Dermis blood vessel endothelial cell (primary cell): ENCODE data around the gene CD79A. TPM values are rescaled to one million over a fixed set of nuclear protein-coding genes. Genes with fewer than 3 reads are reported as not detected.

Experiments
- total RNA-seq: library from RNA; depleted of rRNA; stranded (reverse); fragments of >200 nt; gene quantifications from 2 replicates; pipeline ENCODE4 v1.2.3, GENCODE V29; 2014

The CD79A gene
- total RNA-seq, 1 donor from 2014 or later: 0.34 TPM

Other genes starting within 250 kb of the CD79A start
- gene CEACAM7, start 189.0 kb upstream of the CD79A start, total RNA-seq: 0.17 TPM in 1 of 2 replicates, not detected in the other
- gene CEACAM5, start 168.7 kb upstream of the CD79A start, total RNA-seq: not detected in 2 replicates
- not detected in 2 replicates for gene CEACAM6, start 121.7 kb upstream of the CD79A start, total RNA-seq
- gene CEACAM3, start 80.7 kb upstream of the CD79A start, total RNA-seq: not detected in 2 replicates
- gene LYPD4, start 32.6 kb upstream of the CD79A start, total RNA-seq: not detected in 2 replicates
- not detected in 2 replicates for gene DMRTC2, start 32.2 kb upstream of the CD79A start, total RNA-seq
- gene RPS19, start 17.0 kb upstream of the CD79A start, total RNA-seq: 1,021 and 1,770 TPM in 2 replicates
- 53.8 and 69.4 TPM in 2 replicates for gene ARHGEF1, start 5.9 kb downstream of the CD79A start, total RNA-seq
- not detected in 2 replicates for gene ERFL, start 51.2 kb downstream of the CD79A start, total RNA-seq
- 73.9 and 132 TPM in 2 replicates for gene RABAC1, start 82.0 kb downstream of the CD79A start, total RNA-seq
- gene ATP1A3, start 117.0 kb downstream of the CD79A start, total RNA-seq: under 0.01 and 0.05 TPM in 2 replicates
- gene GRIK5, start 192.9 kb downstream of the CD79A start, total RNA-seq: 0.05 and 0.17 TPM in 2 replicates
- gene ZNF574, start 198.9 kb downstream of the CD79A start, total RNA-seq: 17.3 and 17.4 TPM in 2 replicates